Measurements from ENCODE around the gene ZDHHC4. TPM values are rescaled to one million over a fixed set of nuclear protein-coding genes. Genes with fewer than 3 reads are reported as not detected.

Gene ZDHHC4
- total and polyA plus RNA-seq, 2 donors (not counting 3 experiments of a cell fraction or from before 2014, with no cell fraction given): 29.9 to 122 TPM

- no peak overlapping the region for H3K4me3 ChIP-seq (replicated peaks in 1 of 3; ENCODE audit: insufficient read depth in 1 of 3, low read depth in 1 of 3, low read length in 3 of 3)
- H3K79me2 ChIP-seq (ENCODE audit: control insufficient read depth, insufficient read depth, low read length): no peaks in the 10 kb centered on the region
- H3K27ac ChIP-seq (ENCODE audit: insufficient read depth, low read depth, low read length): no peak overlapping the region
- no peak for TF ChIP-seq FOS (IDR thresholded peaks at IDR 0.05; ENCODE audit: borderline replicate concordance, insufficient read depth, low read length)
- no peak for TF ChIP-seq MAX (IDR thresholded peaks at IDR 0.05; ENCODE audit: insufficient read depth, insufficient read length)
- TF ChIP-seq MYC (IDR thresholded peaks at IDR 0.05; ENCODE audit: low read depth, low read length): no peak
- H4K20me1 ChIP-seq (replicated peaks; ENCODE audit: control insufficient read depth, extremely low read depth, insufficient read depth, low read length): no peaks in the 10 kb centered on the region
- CTCF ChIA-PET: interaction anchor here (0.6 to 0.9 kb wide), 2 partner anchors 28 to 1597 kb away, joined by 3 to 4 read pairs; partner anchors contain the start of gene INTS15
- no peaks in the 10 kb centered on the region for H3K9me1 ChIP-seq (replicated peaks; ENCODE audit: control insufficient read depth, extremely low read depth, insufficient read depth, low read length)
- H3K4me1 ChIP-seq (ENCODE audit: control insufficient read depth, extremely low read depth, insufficient read depth, low read length): no peaks in the 10 kb centered on the region
- POLR2A ChIA-PET: no interaction called here
- H3K27me3 ChIP-seq (ENCODE audit: control insufficient read depth in 2 of 2, insufficient read depth in 2 of 2, low read length in 2 of 2): no peaks in the 10 kb centered on the region
- dilution Hi-C loops (cut with MboI; ENCODE audit: extremely low pct_ligation_motif_present, low sequenced_read_pairs) (no loop called here), intact Hi-C loops (cut with micrococcal nuclease) (no loop called here)
- no TSS peak for BruUV-seq (replicated peaks)
- no peaks in the 10 kb centered on the region for H3K9me3 ChIP-seq (replicated peaks; ENCODE audit: control insufficient read depth, insufficient read depth, low read length)
- H3K9ac ChIP-seq (replicated peaks; ENCODE audit: extremely low read depth, insufficient read depth, low read length): no peak overlapping the region
- H3K4me2 ChIP-seq (ENCODE audit: insufficient read depth, low read length): no peak overlapping the region
- DNase-seq (ENCODE audit: low read depth, low spot score): no peak
- no peak for FAIRE-seq
- H2AFZ ChIP-seq (ENCODE audit: low read depth, low read length): no peak overlapping the region
- H3K36me3 ChIP-seq (ENCODE audit: control insufficient read depth in 2 of 2, extremely low read depth in 1 of 2, insufficient read depth in 2 of 2, low read length in 2 of 2): no peaks in the 10 kb centered on the region
Observed at GRCh38 chr7:6562106-6562505, 15.1 kb upstream of the ZDHHC4 start.

GRCh38 chr7:6563936-6564770 lies 13.1 kb upstream of the ZDHHC4 start:
- TF ChIP-seq MYC (IDR thresholded peaks at IDR 0.05; ENCODE audit: low read depth, low read length) (no peak), MAX (IDR thresholded peaks at IDR 0.05; ENCODE audit: insufficient read depth, insufficient read length) (no peak), CTCF (IDR thresholded peaks at IDR 0.05; ENCODE audit: extremely low read depth in 1 of 2, insufficient read depth in 1 of 2, low read depth in 1 of 2, low read length in 2 of 2) (no peak), GATA2 (IDR thresholded peaks at IDR 0.05; ENCODE audit: insufficient read depth, insufficient read length, low read depth, low read length) (no peak)
- no peaks in the 10 kb centered on the region for H3K27me3 ChIP-seq (ENCODE audit: control insufficient read depth in 2 of 2, insufficient read depth in 2 of 2, low read length in 2 of 2)
- FAIRE-seq: no peak
- no peak overlapping the region for H3K9ac ChIP-seq (replicated peaks; ENCODE audit: extremely low read depth, insufficient read depth, low read length)
- H3K36me3 ChIP-seq (ENCODE audit: control insufficient read depth in 2 of 2, extremely low read depth in 1 of 2, insufficient read depth in 2 of 2, low read length in 2 of 2): no peaks in the 10 kb centered on the region
- no peaks in the 10 kb centered on the region for H4K20me1 ChIP-seq (replicated peaks; ENCODE audit: control insufficient read depth, extremely low read depth, insufficient read depth, low read length)
- no peak overlapping the region for H3K4me2 ChIP-seq (ENCODE audit: insufficient read depth, low read length)
- H3K27ac ChIP-seq (ENCODE audit: insufficient read depth, low read depth, low read length): no peak overlapping the region
- intact Hi-C loops (cut with micrococcal nuclease) (no loop called here), dilution Hi-C loops (cut with MboI; ENCODE audit: extremely low pct_ligation_motif_present, low sequenced_read_pairs) (no loop called here)
- DNase-seq (ENCODE audit: low read depth, low spot score): no peak
- no peaks in the 10 kb centered on the region for H3K9me1 ChIP-seq (replicated peaks; ENCODE audit: control insufficient read depth, extremely low read depth, insufficient read depth, low read length)
- no peak overlapping the region for H3K4me3 ChIP-seq (replicated peaks in 1 of 3; ENCODE audit: insufficient read depth in 1 of 3, low read depth in 1 of 3, low read length in 3 of 3)
- CTCF ChIA-PET: no interaction called here
- no peaks in the 10 kb centered on the region for H3K79me2 ChIP-seq (ENCODE audit: control insufficient read depth, insufficient read depth, low read length)
- POLR2A ChIA-PET: no interaction called here
- H3K4me1 ChIP-seq (ENCODE audit: control insufficient read depth, extremely low read depth, insufficient read depth, low read length): no peaks in the 10 kb centered on the region
- H2AFZ ChIP-seq (ENCODE audit: low read depth, low read length): no peak overlapping the region
- H3K9me3 ChIP-seq (replicated peaks; ENCODE audit: control insufficient read depth, insufficient read depth, low read length): no peaks in the 10 kb centered on the region
- no TSS peak for BruUV-seq (replicated peaks)

All from endothelial cell of umbilical vein (primary cell).